ENCODE results near the gene WDR62.

Gene WDR62

GRCh38 chr19:36054733-36055686 lies at the start of gene WDR62:
Gene WDR62, plus strand, starts transcription at chr19:36054897. Its CDS starts 75 bp downstream, at chr19:36054972.
- H3K9me3 ChIP-seq (ENCODE audit: control insufficient read depth, insufficient read depth, low read length), result no peaks in the 10 kb centered on the region
- peak within 1 kb of the TSS; percentile 95 for H3K4me3 ChIP-seq (ENCODE audit: low read depth, low read length)
- H3K36me3 ChIP-seq (ENCODE audit: control insufficient read depth, insufficient read depth, low read length), result peaks cover 11% of the 10 kb centered on the region
- peaks cover 12% of the 10 kb centered on the region for H3K4me1 ChIP-seq (ENCODE audit: control insufficient read depth, insufficient read depth, low read length)
- peak within 1 kb of the TSS; percentile 74 for H3K9ac ChIP-seq (ENCODE audit: low read depth, low read length)
- no peaks in the 10 kb centered on the region for H3K27me3 ChIP-seq (ENCODE audit: control insufficient read depth, insufficient read depth, low read length)

GRCh38 chr19:36006955-36007354 lies 47.7 kb upstream of the WDR62 start:
- Histone ChIP-seq H3K36me3 (ENCODE audit: control insufficient read depth, insufficient read depth, low read length) (peaks cover 3% of the 10 kb centered on the region), H3K4me3 (ENCODE audit: low read depth, low read length) (no peak overlapping the region), H3K27me3 (ENCODE audit: control insufficient read depth, insufficient read depth, low read length) (no peaks in the 10 kb centered on the region), H3K9me3 (ENCODE audit: control insufficient read depth, insufficient read depth, low read length) (no peaks in the 10 kb centered on the region), H3K9ac (ENCODE audit: low read depth, low read length) (no peak overlapping the region), H3K4me1 (ENCODE audit: control insufficient read depth, insufficient read depth, low read length) (no peaks in the 10 kb centered on the region)

GRCh38 chr19:36008336-36008978 lies 46.2 kb upstream of the WDR62 start, which contains the start of gene SYNE4:
Gene SYNE4, minus strand, starts transcription at chr19:36008813. Its CDS starts 132 bp downstream, at chr19:36008681.
- H3K27me3 ChIP-seq (ENCODE audit: control insufficient read depth, insufficient read depth, low read length), result no peaks in the 10 kb centered on the region
- peaks cover 3% of the 10 kb centered on the region for H3K36me3 ChIP-seq (ENCODE audit: control insufficient read depth, insufficient read depth, low read length)
- peak within 1 kb of the TSS; percentile 54 for H3K4me3 ChIP-seq (ENCODE audit: low read depth, low read length)
- no peaks in the 10 kb centered on the region for H3K9me3 ChIP-seq (ENCODE audit: control insufficient read depth, insufficient read depth, low read length)
- no peaks in the 10 kb centered on the region for H3K4me1 ChIP-seq (ENCODE audit: control insufficient read depth, insufficient read depth, low read length)
- peak within 1 kb of the TSS; percentile 79 for H3K9ac ChIP-seq (ENCODE audit: low read depth, low read length)

DNA sequence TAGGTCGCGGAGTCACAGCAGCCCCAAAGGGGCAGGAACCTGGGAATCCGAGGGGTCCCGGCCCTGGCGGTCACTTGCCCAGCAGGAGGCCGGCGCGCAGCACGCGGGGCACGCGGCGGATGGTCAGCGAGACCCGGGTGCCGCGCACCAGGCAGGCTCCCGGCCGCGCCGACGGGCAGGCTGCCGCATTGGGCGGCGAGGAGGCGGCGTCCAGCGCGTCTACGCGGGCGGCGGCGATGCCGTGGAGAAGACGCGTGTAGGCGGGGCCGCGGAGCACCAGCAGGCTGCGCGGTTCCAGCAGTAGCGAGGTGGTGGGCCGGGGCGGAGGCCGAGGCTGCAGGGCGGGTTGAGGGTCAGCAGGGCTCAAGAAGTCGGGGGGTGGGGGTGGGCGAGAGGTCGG lies 45.5 kb upstream of the WDR62 start:
- Histone ChIP-seq H3K9ac (ENCODE audit: low read depth, low read length) (peak overlapping the region; percentile 32), H3K4me1 (ENCODE audit: control insufficient read depth, insufficient read depth, low read length) (no peaks in the 10 kb centered on the region), H3K36me3 (ENCODE audit: control insufficient read depth, insufficient read depth, low read length) (peaks cover 3% of the 10 kb centered on the region), H3K4me3 (ENCODE audit: low read depth, low read length) (peak overlapping the region; percentile 54), H3K27me3 (ENCODE audit: control insufficient read depth, insufficient read depth, low read length) (no peaks in the 10 kb centered on the region), H3K9me3 (ENCODE audit: control insufficient read depth, insufficient read depth, low read length) (no peaks in the 10 kb centered on the region)

DNA sequence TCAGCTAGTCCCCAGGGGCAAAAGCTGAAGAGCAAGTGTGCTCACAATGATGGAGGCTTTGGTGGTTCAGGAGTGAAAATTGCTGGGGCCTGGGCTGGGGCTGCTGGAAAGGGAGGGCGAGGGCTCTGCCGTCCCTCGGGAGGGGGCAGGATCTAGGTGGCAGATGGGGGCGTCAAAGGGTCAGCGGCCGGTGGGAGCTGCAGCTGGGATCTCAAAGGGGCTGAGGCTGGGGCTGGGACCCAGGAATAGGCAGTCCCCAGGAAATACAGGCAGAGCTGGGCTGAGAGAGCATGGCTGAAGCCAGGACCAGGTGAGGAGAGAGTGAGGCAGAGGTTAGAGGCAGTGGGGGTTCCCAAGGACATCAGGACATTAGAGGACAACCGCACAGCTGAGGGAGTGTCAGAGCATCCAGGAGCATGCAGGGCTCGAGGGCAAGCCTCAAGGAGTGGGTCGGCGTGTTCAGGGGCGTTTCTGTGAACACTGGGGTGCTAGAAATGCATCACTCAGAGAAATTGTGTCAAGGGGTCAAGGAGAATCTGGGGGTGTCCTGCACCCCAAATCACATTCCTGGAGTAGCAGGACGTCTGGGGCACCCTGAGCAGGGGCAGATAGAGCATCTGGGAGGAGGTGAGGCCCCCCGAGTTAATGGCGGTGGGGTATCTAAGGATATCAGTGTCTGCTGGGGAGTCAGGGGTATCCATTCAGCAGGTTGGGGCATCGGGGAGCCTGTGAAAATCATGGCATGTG lies 44.9 kb upstream of the WDR62 start:
- peak overlapping the region; percentile 54 for H3K4me3 ChIP-seq (ENCODE audit: low read depth, low read length)
- H3K4me1 ChIP-seq (ENCODE audit: control insufficient read depth, insufficient read depth, low read length), result peaks cover 2% of the 10 kb centered on the region
- peak overlapping the region; percentile 32 for H3K9ac ChIP-seq (ENCODE audit: low read depth, low read length)
- no peaks in the 10 kb centered on the region for H3K36me3 ChIP-seq (ENCODE audit: control insufficient read depth, insufficient read depth, low read length)
- no peaks in the 10 kb centered on the region for H3K27me3 ChIP-seq (ENCODE audit: control insufficient read depth, insufficient read depth, low read length)
- H3K9me3 ChIP-seq (ENCODE audit: control insufficient read depth, insufficient read depth, low read length), result no peaks in the 10 kb centered on the region

GRCh38 chr19:36010402-36010801 lies 44.3 kb upstream of the WDR62 start:
- no peak overlapping the region for H3K9ac ChIP-seq (ENCODE audit: low read depth, low read length)

GRCh38 chr19:36013280-36014011 lies 41.3 kb upstream of the WDR62 start:
- peaks cover 3% of the 10 kb centered on the region for H3K36me3 ChIP-seq (ENCODE audit: control insufficient read depth, insufficient read depth, low read length)
- no peaks in the 10 kb centered on the region for H3K27me3 ChIP-seq (ENCODE audit: control insufficient read depth, insufficient read depth, low read length)
- no peaks in the 10 kb centered on the region for H3K9me3 ChIP-seq (ENCODE audit: control insufficient read depth, insufficient read depth, low read length)
- peaks cover 5% of the 10 kb centered on the region for H3K4me1 ChIP-seq (ENCODE audit: control insufficient read depth, insufficient read depth, low read length)
- H3K4me3 ChIP-seq (ENCODE audit: low read depth, low read length), result peak overlapping the region; percentile 96
- H3K9ac ChIP-seq (ENCODE audit: low read depth, low read length), result peak overlapping the region; percentile 89

More at GRCh38 chr19:36010402-36010801, 44.3 kb upstream of the WDR62 start:
- Histone ChIP-seq H3K27me3 (ENCODE audit: control insufficient read depth, insufficient read depth, low read length) (no peaks in the 10 kb centered on the region), H3K4me3 (ENCODE audit: low read depth, low read length) (no peak overlapping the region), H3K4me1 (ENCODE audit: control insufficient read depth, insufficient read depth, low read length) (peaks cover 5% of the 10 kb centered on the region), H3K36me3 (ENCODE audit: control insufficient read depth, insufficient read depth, low read length) (no peaks in the 10 kb centered on the region), H3K9me3 (ENCODE audit: control insufficient read depth, insufficient read depth, low read length) (no peaks in the 10 kb centered on the region)

DNA sequence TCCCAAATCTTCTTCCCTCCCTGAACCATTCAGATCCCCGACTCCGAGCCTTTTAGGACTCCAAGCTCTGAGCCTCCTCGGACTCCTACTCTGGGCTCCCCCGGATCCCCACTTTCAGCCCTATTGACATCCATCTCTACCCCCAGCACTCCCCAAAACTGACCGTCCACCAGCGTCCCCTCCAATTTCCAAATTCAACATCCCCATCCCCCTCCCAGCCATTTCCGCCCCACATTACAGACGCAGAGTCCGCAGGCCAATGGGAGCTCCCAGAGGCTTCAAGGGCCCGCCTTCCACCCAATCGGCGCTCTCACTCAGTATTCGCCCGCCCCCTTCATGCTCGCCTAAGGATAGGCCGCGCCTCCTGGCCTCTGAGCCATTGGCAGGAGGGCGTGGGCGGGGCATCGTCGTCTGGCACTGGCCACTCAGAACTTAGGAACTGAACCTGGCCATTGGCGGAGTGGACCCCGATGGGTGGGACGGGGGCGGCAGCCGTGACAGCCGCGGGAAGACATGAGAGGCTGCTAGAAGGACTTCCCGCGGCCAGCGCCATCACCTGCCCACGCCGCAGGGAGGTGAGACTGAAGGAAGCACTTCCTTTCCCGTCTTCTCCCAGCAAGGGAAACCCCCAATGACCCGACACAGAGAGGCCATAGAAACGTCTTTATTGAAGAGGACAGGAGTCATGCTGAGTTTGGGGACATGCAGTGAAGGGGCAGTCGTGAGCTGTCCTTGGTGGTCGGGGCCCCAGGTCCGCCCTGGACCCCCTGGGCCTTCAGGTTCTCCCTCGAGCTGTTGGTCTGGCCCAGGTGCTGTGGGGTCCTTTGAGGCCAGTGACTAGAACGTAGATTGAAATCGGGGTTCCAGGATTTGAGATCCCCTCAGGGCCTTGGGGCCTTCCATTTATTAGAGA lies 40.4 kb upstream of the WDR62 start, which contains the start of gene ALKBH6:
Gene ALKBH6, minus strand, starts transcription at position 202 of the 913 bp plus-strand sequence. CDS start 816 bp downstream, outside the sequence.
- H3K4me3 ChIP-seq (ENCODE audit: low read depth, low read length), result peak within 1 kb of the TSS; percentile 96
- H3K27me3 ChIP-seq (ENCODE audit: control insufficient read depth, insufficient read depth, low read length), result no peaks in the 10 kb centered on the region
- H3K36me3 ChIP-seq (ENCODE audit: control insufficient read depth, insufficient read depth, low read length), result peaks cover 3% of the 10 kb centered on the region
- H3K9me3 ChIP-seq (ENCODE audit: control insufficient read depth, insufficient read depth, low read length), result no peaks in the 10 kb centered on the region
- H3K4me1 ChIP-seq (ENCODE audit: control insufficient read depth, insufficient read depth, low read length), result peaks cover 5% of the 10 kb centered on the region
- H3K9ac ChIP-seq (ENCODE audit: low read depth, low read length), result peak within 1 kb of the TSS; percentile 89

- Histone ChIP-seq H3K4me3 (ENCODE audit: low read depth, low read length) (no peak overlapping the region), H3K36me3 (ENCODE audit: control insufficient read depth, insufficient read depth, low read length) (peaks cover 10% of the 10 kb centered on the region), H3K27me3 (ENCODE audit: control insufficient read depth, insufficient read depth, low read length) (no peaks in the 10 kb centered on the region), H3K9ac (ENCODE audit: low read depth, low read length) (no peak overlapping the region), H3K4me1 (ENCODE audit: control insufficient read depth, insufficient read depth, low read length) (peaks cover 5% of the 10 kb centered on the region), H3K9me3 (ENCODE audit: control insufficient read depth, insufficient read depth, low read length) (no peaks in the 10 kb centered on the region)
Observed at GRCh38 chr19:36019061-36019670, 35.5 kb upstream of the WDR62 start.

- peaks cover 22% of the 10 kb centered on the region for H3K36me3 ChIP-seq (ENCODE audit: control insufficient read depth, insufficient read depth, low read length)
- no peak overlapping the region for H3K9ac ChIP-seq (ENCODE audit: low read depth, low read length)
- no peaks in the 10 kb centered on the region for H3K9me3 ChIP-seq (ENCODE audit: control insufficient read depth, insufficient read depth, low read length)
- no peaks in the 10 kb centered on the region for H3K27me3 ChIP-seq (ENCODE audit: control insufficient read depth, insufficient read depth, low read length)
- H3K4me3 ChIP-seq (ENCODE audit: low read depth, low read length), result no peak overlapping the region
- no peaks in the 10 kb centered on the region for H3K4me1 ChIP-seq (ENCODE audit: control insufficient read depth, insufficient read depth, low read length)
Observed at GRCh38 chr19:36023432-36023831, 31.3 kb upstream of the WDR62 start.
